H1 (cell line): ENCODE results near the gene SCN2A. TPM values are rescaled to one million over a fixed set of nuclear protein-coding genes. Genes with fewer than 3 reads are reported as not detected.

Experiments used
- RBBP5 ChIP-seq: IDR thresholded peaks from 2 replicates; pipeline ENCODE4 v1.7.1; 2012; ENCODE audit warnings: low read depth, mild to moderate bottlenecking, inconsistent platforms, low read length, moderate library complexity, borderline replicate concordance
- RFX5 ChIP-seq: IDR thresholded peaks from 2 replicates; pipeline ENCODE4 v1.6.1; 2011; ENCODE audit warnings: low read depth, low read length, improper control_type of control experiment, borderline replicate concordance
- polyA plus RNA-seq, 7 experiments: library from polyadenylated mRNA; depleted of rRNA in 3 of 7; stranded (reverse) in 5 of 7; unstranded in 2 of 7; fragments of >200 nt in 5 of 7; fragments of 200-250 nt in 2 of 7; gene quantifications; 1 replicate in 5 of 7; 2 replicates in 1 of 7; 4 replicates in 1 of 7; pipeline versions ENCODE4 v1.2.1 to v1.2.3, GENCODE V29; 2011 to 2013; ENCODE audit warnings: missing spikeins in 2 of 7, mixed read lengths in 2 of 7
- total RNA-seq: library from RNA; stranded (reverse); fragmentation: NEBNext Ultra II Directional; extraction: Animal tissue kit (Norgen Biotek cat#: 25700); gene quantifications from 2 replicates; pipeline ENCODE4 v1.2.1, GENCODE V29; 2021

Gene SCN2A
- total and polyA plus RNA-seq, 2 of the 8 experiments (the other 6 are each of a cell fraction or from before 2014, with no cell fraction given), result 0.18 to 1.1 TPM

- TF ChIP-seq RFX5, result no peak
- TF ChIP-seq RBBP5, result no peak
Measured at GRCh38 chr2:165239856-165240515, 772 bp downstream of the SCN2A start (continued).
